ENCODE data around the gene PRKD2. TPM values are rescaled to one million over a fixed set of nuclear protein-coding genes. Genes with fewer than 3 reads are reported as not detected.

PRKD2 gene
- total RNA-seq, 1 donor from 2014 or later = 69.3 TPM

DNA sequence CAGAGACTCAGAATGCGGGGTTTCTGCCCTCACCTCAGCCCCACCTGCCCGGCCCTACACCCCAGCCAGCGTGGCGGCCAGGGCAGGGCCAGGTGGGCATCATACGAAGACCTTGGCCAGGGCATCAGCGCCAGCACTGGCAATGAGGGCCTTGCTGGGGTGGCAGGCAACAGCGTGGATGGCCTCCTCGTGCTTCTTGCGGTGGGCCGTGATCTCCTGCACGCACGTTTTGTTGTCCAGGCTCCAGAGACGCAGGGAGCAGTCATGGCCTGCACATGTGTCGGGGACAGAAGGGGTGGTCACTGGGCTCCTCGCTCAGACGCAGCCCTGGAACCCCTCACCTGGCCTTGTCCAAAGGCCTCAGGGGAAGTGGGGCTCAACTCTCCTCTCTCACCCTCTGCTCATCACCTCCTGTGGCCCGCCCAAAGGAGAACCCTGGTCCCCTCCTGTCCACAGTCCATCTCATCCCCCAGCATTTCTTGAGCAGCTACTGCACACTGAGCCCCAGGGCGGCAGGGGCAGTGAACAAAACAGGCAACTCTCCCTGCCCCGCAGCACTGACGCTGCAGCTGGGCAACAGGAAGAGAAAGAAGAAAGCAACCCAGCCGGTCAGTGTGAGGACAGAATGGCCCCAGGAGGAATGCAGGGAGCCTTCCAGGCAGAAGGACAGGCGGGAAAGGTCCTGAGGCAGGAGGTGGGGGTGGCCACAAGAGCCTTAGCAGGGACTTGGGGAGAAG lies 3.8 kb upstream of the PRKD2 start:
- TF ChIP-seq, protein P1, sequence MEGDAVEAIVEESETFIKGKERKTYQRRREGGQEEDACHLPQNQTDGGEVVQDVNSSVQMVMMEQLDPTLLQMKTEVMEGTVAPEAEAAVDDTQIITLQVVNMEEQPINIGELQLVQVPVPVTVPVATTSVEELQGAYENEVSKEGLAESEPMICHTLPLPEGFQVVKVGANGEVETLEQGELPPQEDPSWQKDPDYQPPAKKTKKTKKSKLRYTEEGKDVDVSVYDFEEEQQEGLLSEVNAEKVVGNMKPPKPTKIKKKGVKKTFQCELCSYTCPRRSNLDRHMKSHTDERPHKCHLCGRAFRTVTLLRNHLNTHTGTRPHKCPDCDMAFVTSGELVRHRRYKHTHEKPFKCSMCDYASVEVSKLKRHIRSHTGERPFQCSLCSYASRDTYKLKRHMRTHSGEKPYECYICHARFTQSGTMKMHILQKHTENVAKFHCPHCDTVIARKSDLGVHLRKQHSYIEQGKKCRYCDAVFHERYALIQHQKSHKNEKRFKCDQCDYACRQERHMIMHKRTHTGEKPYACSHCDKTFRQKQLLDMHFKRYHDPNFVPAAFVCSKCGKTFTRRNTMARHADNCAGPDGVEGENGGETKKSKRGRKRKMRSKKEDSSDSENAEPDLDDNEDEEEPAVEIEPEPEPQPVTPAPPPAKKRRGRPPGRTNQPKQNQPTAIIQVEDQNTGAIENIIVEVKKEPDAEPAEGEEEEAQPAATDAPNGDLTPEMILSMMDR (IDR thresholded peaks at IDR 0.05; ENCODE audit: unreplicated experiment) = no peak
- no peaks in the 10 kb centered on the region for H3K27me3 Mint-ChIP-seq
- peaks cover 3% of the 10 kb centered on the region for H3K4me1 Mint-ChIP-seq (ENCODE audit: low read depth)
- no peak for DNase-seq (ENCODE audit: low spot score, unreplicated experiment)
- no peak overlapping the region for H3K27ac Mint-ChIP-seq
- no peaks in the 10 kb centered on the region for H3K9me3 Mint-ChIP-seq (ENCODE audit: low read depth)
- peaks cover 7% of the 10 kb centered on the region for H3K36me3 Mint-ChIP-seq (ENCODE audit: insufficient read depth)
- H3K4me3 Mint-ChIP-seq (ENCODE audit: low read depth) = no peak overlapping the region

GRCh38 chr19:46719629-46720502 lies 3.0 kb upstream of the PRKD2 start:
- Mint-ChIP-seq H3K36me3 (ENCODE audit: insufficient read depth) (peaks cover 7% of the 10 kb centered on the region), H3K27ac (peak overlapping the region; percentile 42), H3K4me1 (ENCODE audit: low read depth) (peaks cover 10% of the 10 kb centered on the region), H3K27me3 (no peaks in the 10 kb centered on the region), H3K4me3 (ENCODE audit: low read depth) (no peak overlapping the region), H3K9me3 (ENCODE audit: low read depth) (no peaks in the 10 kb centered on the region)
- DNase-seq (ENCODE audit: low spot score, unreplicated experiment) = no peak
- TF ChIP-seq, protein P1 (IDR thresholded peaks at IDR 0.05; ENCODE audit: unreplicated experiment) = no peak

DNA sequence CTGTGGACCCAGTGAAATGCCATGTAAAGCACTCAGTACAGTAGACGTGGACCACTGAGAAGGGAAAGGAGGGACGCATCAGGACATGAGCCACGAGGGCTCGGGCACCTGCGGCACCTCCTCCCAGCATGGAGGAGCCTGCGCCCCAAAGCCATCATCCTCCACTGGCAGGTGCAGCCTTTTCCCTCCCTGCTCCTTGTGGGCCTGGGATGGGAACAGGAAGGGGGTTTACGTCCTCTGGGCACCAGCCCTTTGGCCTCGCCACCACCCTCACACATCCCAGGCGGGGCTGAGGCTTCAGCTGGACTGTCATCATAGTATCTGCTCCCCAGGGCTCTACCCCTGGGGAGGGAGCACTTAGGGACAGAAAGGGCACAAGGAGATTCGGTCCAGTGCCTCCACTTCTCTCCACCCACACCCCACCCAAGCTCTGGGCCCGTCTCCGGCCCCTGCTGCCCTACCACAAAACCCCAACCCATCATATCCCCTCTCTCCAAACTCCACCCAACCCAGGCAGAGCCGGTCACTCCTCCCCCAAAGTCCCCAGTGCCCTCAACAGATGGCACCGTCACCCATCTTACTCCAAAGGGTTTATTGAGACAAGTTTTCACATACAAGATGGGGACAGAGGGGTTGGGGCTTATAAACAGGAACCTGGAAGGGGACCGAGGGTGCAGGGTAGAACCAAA lies 2.2 kb upstream of the PRKD2 start:
- DNase-seq (ENCODE audit: low spot score, unreplicated experiment) = no peak
- peak overlapping the region; percentile 42 for H3K27ac Mint-ChIP-seq
- H3K9me3 Mint-ChIP-seq (ENCODE audit: low read depth) = no peaks in the 10 kb centered on the region
- TF ChIP-seq, protein P1 (IDR thresholded peaks at IDR 0.05; ENCODE audit: unreplicated experiment) = no peak
- peaks cover 13% of the 10 kb centered on the region for H3K4me1 Mint-ChIP-seq (ENCODE audit: low read depth)
- peaks cover 4% of the 10 kb centered on the region for H3K36me3 Mint-ChIP-seq (ENCODE audit: insufficient read depth)
- H3K4me3 Mint-ChIP-seq (ENCODE audit: low read depth) = no peak overlapping the region
- no peaks in the 10 kb centered on the region for H3K27me3 Mint-ChIP-seq

GRCh38 chr19:46718157-46718933 lies 1.4 kb upstream of the PRKD2 start:
- Mint-ChIP-seq H3K4me1 (ENCODE audit: low read depth) (peaks cover 15% of the 10 kb centered on the region), H3K9me3 (ENCODE audit: low read depth) (no peaks in the 10 kb centered on the region), H3K4me3 (ENCODE audit: low read depth) (peak overlapping the region; percentile 93), H3K27me3 (no peaks in the 10 kb centered on the region), H3K27ac (peak overlapping the region; percentile 85), H3K36me3 (ENCODE audit: insufficient read depth) (peaks cover 4% of the 10 kb centered on the region)
- TF ChIP-seq, protein P1 (IDR thresholded peaks at IDR 0.05; ENCODE audit: unreplicated experiment) = no peak
- DNase-seq (ENCODE audit: low spot score, unreplicated experiment) = no peak
